ENCODE measurements around the gene ISCU. TPM values are rescaled to one million over a fixed set of nuclear protein-coding genes. Genes with fewer than 3 reads are reported as not detected.

The ISCU gene
- total and polyA plus RNA-seq, 9 of the 15 experiments (the other 6 are each of a cell fraction or from before 2014, with no cell fraction given), result 15.9 to 92.5 (median 77.3) TPM

DNA sequence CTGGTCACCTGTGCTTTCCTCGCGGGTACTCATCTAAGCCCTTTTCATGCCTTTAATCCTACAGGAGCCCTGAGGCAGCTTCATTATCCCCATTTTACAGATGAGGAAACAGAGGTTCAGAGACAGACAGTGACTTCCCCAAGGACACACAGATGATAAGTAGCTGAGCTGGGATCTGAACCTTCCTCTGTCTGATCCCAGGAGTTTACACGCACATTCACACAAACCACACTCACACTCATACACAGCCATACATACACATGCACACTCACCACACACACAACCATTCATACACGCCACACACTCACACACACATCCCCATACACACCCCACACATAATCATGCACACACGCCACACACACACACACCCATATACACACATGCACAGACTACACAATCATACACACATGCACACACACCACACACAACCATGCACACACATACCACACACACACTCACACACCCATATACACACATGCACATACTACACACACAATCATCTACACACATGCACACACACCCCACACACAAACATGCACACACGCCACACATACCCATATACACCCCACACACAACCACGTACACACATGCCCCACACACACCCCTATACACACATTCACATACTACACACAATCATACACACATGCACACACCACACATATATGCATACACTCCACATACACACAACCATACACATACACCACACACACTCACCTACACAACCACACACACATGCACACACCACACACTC is 32.7 kb downstream of the ISCU start (continued):
- no peak for TF ChIP-seq STAG1 (CRISPR knock-in tag; IDR thresholded peaks at IDR 0.05; ENCODE audit: borderline replicate concordance)
- peak; percentile 51 for TF ChIP-seq ARHGAP35 (IDR thresholded peaks at IDR 0.05; ENCODE audit: partially characterized antibody)
- TF ChIP-seq RBM25 (IDR thresholded peaks at IDR 0.05; ENCODE audit: low read depth, low read length, severe bottlenecking), result peak; percentile 81
- TF ChIP-seq BDP1 (IDR thresholded peaks at IDR 0.05; ENCODE audit: insufficient read depth, insufficient read length), result no peak
- TF ChIP-seq JUN (IDR thresholded peaks at IDR 0.05; ENCODE audit: borderline replicate concordance, low read depth, low read length), result no peak
- no peak for TF ChIP-seq JUN (CRISPR knock-in tag; IDR thresholded peaks at IDR 0.05; ENCODE audit: borderline replicate concordance)
- TF ChIP-seq TGIF2 (CRISPR knock-in tag; IDR thresholded peaks at IDR 0.05), result no peak
- TF ChIP-seq PRMT5 (CRISPR knock-in tag; IDR thresholded peaks at IDR 0.05), result no peak
- TF ChIP-seq POLR2AphosphoS2 (IDR thresholded peaks at IDR 0.05; ENCODE audit: low read length), result no peak
- TF ChIP-seq ZNF12 (CRISPR knock-in tag; IDR thresholded peaks at IDR 0.05), result no peak
- no peak for TF ChIP-seq SNIP1 (IDR thresholded peaks at IDR 0.05; ENCODE audit: low read depth)
- TF ChIP-seq BCOR (IDR thresholded peaks at IDR 0.05), result peak; percentile 90
- TF ChIP-seq ILK (tag; IDR thresholded peaks at IDR 0.05; ENCODE audit: borderline replicate concordance, low read depth), result no peak
- TF ChIP-seq EHMT2 (IDR thresholded peaks at IDR 0.05), result 0 out of 2 replicates have a peak, but pooled peaks have one; percentile 16
- TF ChIP-seq, protein P1, sequence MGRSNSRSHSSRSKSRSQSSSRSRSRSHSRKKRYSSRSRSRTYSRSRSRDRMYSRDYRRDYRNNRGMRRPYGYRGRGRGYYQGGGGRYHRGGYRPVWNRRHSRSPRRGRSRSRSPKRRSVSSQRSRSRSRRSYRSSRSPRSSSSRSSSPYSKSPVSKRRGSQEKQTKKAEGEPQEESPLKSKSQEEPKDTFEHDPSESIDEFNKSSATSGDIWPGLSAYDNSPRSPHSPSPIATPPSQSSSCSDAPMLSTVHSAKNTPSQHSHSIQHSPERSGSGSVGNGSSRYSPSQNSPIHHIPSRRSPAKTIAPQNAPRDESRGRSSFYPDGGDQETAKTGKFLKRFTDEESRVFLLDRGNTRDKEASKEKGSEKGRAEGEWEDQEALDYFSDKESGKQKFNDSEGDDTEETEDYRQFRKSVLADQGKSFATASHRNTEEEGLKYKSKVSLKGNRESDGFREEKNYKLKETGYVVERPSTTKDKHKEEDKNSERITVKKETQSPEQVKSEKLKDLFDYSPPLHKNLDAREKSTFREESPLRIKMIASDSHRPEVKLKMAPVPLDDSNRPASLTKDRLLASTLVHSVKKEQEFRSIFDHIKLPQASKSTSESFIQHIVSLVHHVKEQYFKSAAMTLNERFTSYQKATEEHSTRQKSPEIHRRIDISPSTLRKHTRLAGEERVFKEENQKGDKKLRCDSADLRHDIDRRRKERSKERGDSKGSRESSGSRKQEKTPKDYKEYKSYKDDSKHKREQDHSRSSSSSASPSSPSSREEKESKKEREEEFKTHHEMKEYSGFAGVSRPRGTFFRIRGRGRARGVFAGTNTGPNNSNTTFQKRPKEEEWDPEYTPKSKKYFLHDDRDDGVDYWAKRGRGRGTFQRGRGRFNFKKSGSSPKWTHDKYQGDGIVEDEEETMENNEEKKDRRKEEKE (IDR thresholded peaks at IDR 0.05; ENCODE audit: borderline replicate concordance in 1 of 2, control insufficient read depth in 1 of 2, low read depth in 2 of 2, low read length in 1 of 2), result no peak
- TF ChIP-seq MYC (IDR thresholded peaks at IDR 0.05; ENCODE audit: low read depth, low read length), result no peak
- no peak for TF ChIP-seq MYC (CRISPR knock-in tag; IDR thresholded peaks at IDR 0.05; ENCODE audit: borderline replicate concordance, low read depth)
- no peak for TF ChIP-seq ZNF644 (tag; IDR thresholded peaks at IDR 0.05; ENCODE audit: low read depth)
- TF ChIP-seq MTA3 (IDR thresholded peaks at IDR 0.05; ENCODE audit: borderline replicate concordance), result no peak
- TF ChIP-seq, protein P2, sequence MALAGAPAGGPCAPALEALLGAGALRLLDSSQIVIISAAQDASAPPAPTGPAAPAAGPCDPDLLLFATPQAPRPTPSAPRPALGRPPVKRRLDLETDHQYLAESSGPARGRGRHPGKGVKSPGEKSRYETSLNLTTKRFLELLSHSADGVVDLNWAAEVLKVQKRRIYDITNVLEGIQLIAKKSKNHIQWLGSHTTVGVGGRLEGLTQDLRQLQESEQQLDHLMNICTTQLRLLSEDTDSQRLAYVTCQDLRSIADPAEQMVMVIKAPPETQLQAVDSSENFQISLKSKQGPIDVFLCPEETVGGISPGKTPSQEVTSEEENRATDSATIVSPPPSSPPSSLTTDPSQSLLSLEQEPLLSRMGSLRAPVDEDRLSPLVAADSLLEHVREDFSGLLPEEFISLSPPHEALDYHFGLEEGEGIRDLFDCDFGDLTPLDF (CRISPR knock-in tag; IDR thresholded peaks at IDR 0.05), result no peak
- no peak for TF ChIP-seq ZNF175 (CRISPR knock-in tag; IDR thresholded peaks at IDR 0.05; ENCODE audit: low read depth)
- TF ChIP-seq ZNF75A (CRISPR knock-in tag; IDR thresholded peaks at IDR 0.05), result no peak
- no peak for TF ChIP-seq HNRNPUL1 (IDR thresholded peaks at IDR 0.05; ENCODE audit: low read length)
- TF ChIP-seq HNRNPL (IDR thresholded peaks at IDR 0.05; ENCODE audit: low read depth, low read length), result no peak
- no peak for TF ChIP-seq MBD2 (IDR thresholded peaks at IDR 0.05; ENCODE audit: borderline replicate concordance, low read depth)
- no peak for TF ChIP-seq ZBTB7A (IDR thresholded peaks at IDR 0.05; ENCODE audit: borderline replicate concordance, control insufficient read depth, low read depth, low read length)
- TF ChIP-seq NUFIP1 (IDR thresholded peaks at IDR 0.05; ENCODE audit: partially characterized antibody), result no peak
